Thyroid gland (tissue), 4 donors: ENCODE measurements around the gene GIPC2. TPM values are rescaled to one million over a fixed set of nuclear protein-coding genes. Genes with fewer than 3 reads are reported as not detected.

Experiments
- DNase-seq, 2 donors: peaks; one replicate each; pipeline ENCODE4 v3.0.0-alpha.2; 2019
- H3K27ac ChIP-seq, 3 donors: fragments of 200-600 bp; sonication (generic); 1 replicate in 2 of 3; 2 replicates in 1 of 3; pipeline ENCODE4 v1.5.1; 2016 to 2019; ENCODE audit warnings: mild to moderate bottlenecking in 1 of 3, moderate library complexity in 1 of 3
- H3K27me3 ChIP-seq: fragments of 200-600 bp; sonication (generic); one replicate; pipeline ENCODE4 v1.5.1; 2019
- H3K36me3 ChIP-seq, 2 donors: fragments of 200-600 bp; sonication (generic); one replicate each; pipeline ENCODE4 v1.5.1; 2016 to 2019
- H3K4me1 ChIP-seq, 2 donors: fragments of 200-600 bp; sonication (generic); one replicate each; pipeline ENCODE4 v1.5.1; 2017 to 2019
- H3K4me3 ChIP-seq, 3 donors: fragments of 200-600 bp; sonication (generic); replicated peaks in 1 of 3; 1 replicate in 2 of 3; 2 replicates in 1 of 3; pipeline ENCODE4 v1.5.1; 2016; ENCODE audit warnings: mild to moderate bottlenecking in 1 of 3
- H3K9me3 ChIP-seq: fragments of 200-600 bp; sonication (generic); one replicate; pipeline ENCODE4 v1.5.1; 2017
- CTCF ChIP-seq, 6 experiments: fragments of 200-600 bp in 3 of 6; fragments of 450-650 bp in 3 of 6; sonication (generic) in 3 of 6; IDR thresholded peaks; one replicate each; pipeline ENCODE4 v1.5.1; 2016 to 2019; ENCODE audit warnings: antibody characterized with exemption in 6 of 6, mild to moderate bottlenecking in 2 of 6, inconsistent platforms in 1 of 6, moderate library complexity in 1 of 6
- POLR2A ChIP-seq, 2 donors: fragments of 450-650 bp; IDR thresholded peaks; one replicate each; pipeline ENCODE4 v1.6.1; 2017; ENCODE audit warnings: antibody characterized with exemption in 2 of 2, mild to moderate bottlenecking in 2 of 2, moderate library complexity in 1 of 2
- WGBS, 2 donors: methylation state at CpG; one replicate each; pipeline ENCODE4 v1.1.5; 2017; 5-methylcytosine and 5-hydroxymethylcytosine counted together
- intact Hi-C: fragments of 100-400 bp; cut with DNase I; formaldehyde crosslinking; loops from one replicate; pipeline ENCODE4 v1.15.1; 2023
- total RNA-seq, 4 donors: library from RNA; depleted of rRNA; stranded (reverse); fragments of >200 nt; gene quantifications; one replicate each; pipeline ENCODE4 v1.2.3, GENCODE V29; 2016

Gene GIPC2
- total RNA-seq, 4 donors from 2014 or later, result 1.5 to 5.0 (median 2.6) TPM

GRCh38 chr1:78171736-78172590, 126.2 kb downstream of the GIPC2 start:
- WGBS, 2 donors, result 87 to 91% methylated on average over 3 of the region's 3 CpGs
- TF ChIP-seq CTCF (IDR thresholded peaks at IDR 0.05) (no peak), POLR2A (IDR thresholded peaks at IDR 0.05) (no peak)

GRCh38 chr1:78176448-78176847, 130.7 kb downstream of the GIPC2 start:
- Histone ChIP-seq H3K4me3 (no peak overlapping the region), H3K27me3 (no peaks in the 10 kb centered on the region), H3K27ac (no peak overlapping the region), H3K9me3 (no peaks in the 10 kb centered on the region), H3K36me3 (no peaks in the 10 kb centered on the region), H3K4me1 (no peaks in the 10 kb centered on the region)
- intact Hi-C loops, result no loop called here
- no peak for TF ChIP-seq CTCF (IDR thresholded peaks at IDR 0.05)
- TF ChIP-seq POLR2A (IDR thresholded peaks at IDR 0.05), result no peak
- DNase-seq, result no peak
- 42 to 47% methylated on average over 3 of the region's 3 CpGs for WGBS, 2 donors

More at GRCh38 chr1:78171736-78172590, 126.2 kb downstream of the GIPC2 start:
- Histone ChIP-seq H3K4me3 (no peak overlapping the region), H3K4me1 (no peaks in the 10 kb centered on the region), H3K27me3 (no peaks in the 10 kb centered on the region), H3K27ac (no peak overlapping the region), H3K9me3 (no peaks in the 10 kb centered on the region), H3K36me3 (no peaks in the 10 kb centered on the region)
- DNase-seq, result no peak
- intact Hi-C loops, result no loop called here

DNA sequence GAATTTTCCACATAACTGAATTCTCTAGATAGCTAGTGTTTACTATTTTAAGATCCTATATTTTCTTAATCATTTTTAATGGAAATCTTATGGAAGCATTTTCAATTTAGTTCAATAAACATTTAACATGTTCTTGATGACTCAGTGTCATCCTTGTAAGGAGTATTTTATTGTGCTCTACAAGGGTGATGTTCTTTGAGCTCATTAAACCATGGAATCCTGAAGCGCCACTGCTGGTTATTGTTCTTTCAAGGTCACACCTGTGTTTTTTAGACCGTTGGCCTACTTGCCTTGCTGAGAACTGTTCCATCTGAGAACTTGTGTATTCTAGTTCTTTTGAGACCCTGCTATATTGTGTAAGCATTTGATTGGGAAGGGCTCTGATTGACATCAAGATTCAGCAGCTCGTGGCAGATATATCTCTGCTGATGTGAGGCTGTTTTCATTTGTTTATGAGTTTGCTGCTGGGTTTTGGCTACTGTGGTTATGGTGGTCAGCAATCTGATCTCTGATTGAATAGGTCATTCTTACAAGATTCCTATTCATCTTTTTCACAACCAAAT, 132.0 kb downstream of the GIPC2 start:
- no peak for DNase-seq
- Histone ChIP-seq H3K4me3 (no peak overlapping the region), H3K27me3 (no peaks in the 10 kb centered on the region), H3K9me3 (no peaks in the 10 kb centered on the region), H3K4me1 (no peaks in the 10 kb centered on the region), H3K36me3 (no peaks in the 10 kb centered on the region), H3K27ac (no peak overlapping the region)
- TF ChIP-seq POLR2A (IDR thresholded peaks at IDR 0.05), result no peak
- TF ChIP-seq CTCF (IDR thresholded peaks at IDR 0.05), result no peak
- intact Hi-C loops, result no loop called here
- WGBS, 2 donors, result 70 to 72% methylated on average over 3 of the region's 3 CpGs

DNA sequence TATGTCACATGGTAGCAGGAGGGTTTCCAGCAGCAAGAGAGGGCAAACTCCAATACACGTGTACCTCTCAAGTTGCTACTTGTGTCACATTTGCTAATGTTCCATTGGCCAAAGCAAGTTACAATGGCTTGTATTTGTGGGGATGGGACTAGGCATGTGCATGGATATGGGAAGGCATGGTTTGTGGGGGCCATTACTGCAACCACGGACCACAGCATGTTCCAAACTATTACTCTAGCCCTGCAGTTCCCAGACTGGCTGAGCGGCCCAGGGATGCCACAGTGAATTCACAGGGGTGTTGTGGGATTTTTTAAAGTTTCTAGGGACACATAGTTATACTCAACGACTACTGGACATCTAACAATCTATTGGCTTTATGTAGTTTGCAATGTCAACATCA, 133.1 kb downstream of the GIPC2 start:
- Histone ChIP-seq H3K4me3 (no peak overlapping the region), H3K9me3 (no peaks in the 10 kb centered on the region), H3K27ac (no peak overlapping the region), H3K27me3 (no peaks in the 10 kb centered on the region), H3K36me3 (no peaks in the 10 kb centered on the region), H3K4me1 (no peaks in the 10 kb centered on the region)
- 90 to 92% methylated on average over 4 of the region's 4 CpGs for WGBS, 2 donors
- DNase-seq, result no peak
- intact Hi-C loops, result no loop called here
- no peak for TF ChIP-seq POLR2A (IDR thresholded peaks at IDR 0.05)
- TF ChIP-seq CTCF (IDR thresholded peaks at IDR 0.05), result no peak

GRCh38 chr1:78184460-78185072, 138.8 kb downstream of the GIPC2 start:
- Histone ChIP-seq H3K27me3 (no peaks in the 10 kb centered on the region), H3K36me3 (no peaks in the 10 kb centered on the region), H3K9me3 (no peaks in the 10 kb centered on the region), H3K4me3 (no peak overlapping the region), H3K27ac (no peak overlapping the region), H3K4me1 (no peaks in the 10 kb centered on the region)
- intact Hi-C loops, result no loop called here
- 79 to 81% methylated on average over 3 of the region's 3 CpGs for WGBS, 2 donors
- TF ChIP-seq CTCF (IDR thresholded peaks at IDR 0.05), result no peak
- TF ChIP-seq POLR2A (IDR thresholded peaks at IDR 0.05), result no peak
- no peak for DNase-seq
